ENCODE data around the gene ANXA5.

ANXA5 gene

DNA sequence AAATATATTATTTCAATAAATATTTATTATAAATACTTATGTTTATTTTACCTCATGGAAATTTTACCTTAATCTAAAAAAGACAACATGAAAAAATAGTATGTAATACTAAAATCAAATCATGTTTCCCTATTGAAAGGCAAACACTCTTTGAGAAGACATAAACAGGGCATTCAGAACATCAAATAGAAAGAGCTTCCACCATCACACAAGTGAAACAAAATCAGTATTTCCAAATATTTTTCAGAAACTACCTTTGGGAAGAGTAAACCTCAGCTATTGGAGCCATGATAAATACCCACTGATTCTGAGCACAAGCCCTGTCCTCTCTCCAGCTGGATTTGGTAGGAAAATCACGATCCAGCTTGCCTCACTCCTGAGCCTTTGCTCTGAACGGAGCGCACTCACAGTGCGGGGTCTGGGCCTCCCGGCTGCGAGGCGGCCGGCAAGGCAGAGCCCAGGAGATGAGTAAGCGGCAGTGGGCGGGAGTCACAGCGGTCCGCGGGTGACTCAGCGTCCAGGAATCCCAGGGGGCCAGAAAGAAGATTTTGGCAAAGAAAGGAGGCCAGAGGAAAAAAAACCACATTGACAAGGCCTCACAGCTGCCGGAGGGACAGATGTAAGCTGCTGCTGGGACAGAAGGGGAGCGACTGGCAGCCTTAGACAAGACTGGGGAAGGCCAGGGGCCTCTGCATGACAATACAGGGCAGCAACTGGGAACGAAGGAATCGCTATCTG, 14.7 kb upstream of the ANXA5 start:
- FAIRE-seq, result no peak

GRCh38 chr4:121709766-121710405, 13.1 kb upstream of the ANXA5 start:
- FAIRE-seq, result no peak

- FAIRE-seq, result no peak
Measured at GRCh38 chr4:121707344-121707743, 10.6 kb upstream of the ANXA5 start.

GRCh38 chr4:121706595-121707021, 9.8 kb upstream of the ANXA5 start:
- FAIRE-seq, result no peak

DNA sequence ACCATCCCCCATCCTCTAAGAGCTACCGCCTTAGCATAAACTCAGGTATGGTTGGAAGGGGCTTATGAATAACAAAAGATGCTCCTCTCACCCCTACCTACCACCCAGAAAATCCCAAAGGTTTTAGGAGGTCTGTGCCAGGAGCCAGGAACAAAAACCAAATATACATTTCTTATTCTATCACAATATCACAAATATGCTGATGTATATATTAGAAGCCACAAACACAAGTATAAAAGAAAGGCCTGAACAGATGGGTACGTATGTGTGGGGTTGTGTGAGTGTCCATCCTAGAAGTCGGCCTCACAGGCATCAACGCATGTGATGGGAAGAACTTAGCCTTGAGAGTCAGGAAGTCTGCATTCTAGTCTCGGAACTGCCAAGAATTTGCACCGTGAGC, 8.7 kb upstream of the ANXA5 start:
- no peak for FAIRE-seq

DNA sequence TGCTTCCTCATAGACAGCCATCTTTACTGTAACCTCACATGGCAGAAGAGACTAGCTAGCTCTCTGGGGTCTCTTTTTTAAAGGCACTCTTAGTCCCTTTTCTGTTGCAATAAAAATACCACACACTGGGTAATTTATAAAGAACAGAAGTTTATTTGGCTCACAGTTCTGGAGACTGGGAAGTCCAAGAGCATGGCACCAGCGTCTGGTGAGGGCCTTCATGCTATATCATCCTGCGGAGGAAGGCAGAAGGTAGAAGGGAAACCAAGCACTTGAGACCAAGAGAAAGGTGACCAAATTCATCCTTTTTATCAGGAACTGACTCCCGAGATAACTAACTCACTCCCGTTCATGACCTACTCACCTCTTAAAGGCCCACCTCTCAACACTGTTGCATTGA, 5.4 kb upstream of the ANXA5 start:
- FAIRE-seq, result no peak

DNA sequence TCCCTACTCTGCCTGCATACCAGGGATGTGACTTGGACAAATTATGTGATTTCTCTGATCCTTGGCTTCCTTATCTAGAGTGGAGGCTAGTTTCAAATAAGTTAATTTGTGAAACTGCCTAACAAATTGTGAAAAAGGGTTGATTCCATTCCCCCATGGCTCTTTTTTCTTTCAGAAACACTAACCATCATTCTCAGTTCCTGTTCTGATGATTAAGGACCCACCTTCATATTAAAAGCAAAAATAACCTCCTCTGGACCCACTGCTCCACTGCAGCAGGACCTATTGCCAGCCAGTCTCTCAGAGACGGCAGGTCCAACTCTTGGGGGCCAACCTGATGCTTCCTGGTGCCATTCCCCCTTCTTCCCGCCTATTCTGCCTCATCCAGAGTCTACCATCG, 4.5 kb upstream of the ANXA5 start:
- no peak for FAIRE-seq

DNA sequence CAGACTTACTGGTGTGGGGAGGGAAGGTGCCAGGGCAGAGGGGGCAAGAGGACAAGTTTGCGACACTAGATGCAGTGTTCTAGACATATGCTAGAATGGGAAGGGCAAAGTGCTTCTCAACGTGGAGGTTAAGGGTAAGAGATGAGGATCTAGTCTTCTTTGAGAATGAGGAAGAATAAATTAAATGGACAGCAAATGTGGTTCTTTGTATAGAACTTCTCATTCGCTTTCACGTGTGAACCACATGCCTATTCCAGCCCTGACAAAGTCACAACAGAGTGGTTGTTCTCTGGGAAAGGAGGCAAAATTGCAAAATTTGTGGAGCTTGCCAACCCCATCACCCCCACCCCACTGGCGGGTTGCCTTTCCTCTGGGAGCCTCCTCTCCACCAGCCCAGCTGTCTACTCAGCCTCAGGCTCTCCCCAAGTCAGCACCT, 1.5 kb upstream of the ANXA5 start:
- no peak for FAIRE-seq

DNA sequence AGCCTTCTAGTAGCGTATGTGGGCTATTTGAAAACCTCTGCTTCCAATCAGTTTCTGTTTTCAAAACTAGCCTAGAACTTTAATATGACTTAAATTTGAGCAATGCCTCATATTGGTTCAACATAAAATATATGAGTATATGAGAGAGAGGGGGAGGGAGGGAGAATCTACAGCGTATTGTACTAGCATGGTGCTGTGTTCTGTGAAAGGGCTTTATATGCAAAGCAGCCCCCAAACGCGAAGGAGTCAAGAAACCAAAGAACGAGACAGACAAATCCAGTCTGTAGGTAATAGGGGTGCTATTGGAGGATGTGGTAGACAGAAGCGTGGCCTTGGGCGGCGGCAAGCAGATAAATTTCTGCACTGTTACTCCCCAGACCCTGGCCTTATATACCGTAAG, 784 bp upstream of the ANXA5 start:
- FAIRE-seq, result peak; percentile 24

GRCh38 chr4:121696170-121696580, 605 bp downstream of the ANXA5 start:
- no peak for FAIRE-seq

GRCh38 chr4:121693886-121694285, 2.9 kb downstream of the ANXA5 start:
- FAIRE-seq, result no peak

GRCh38 chr4:121693450-121693849, 3.3 kb downstream of the ANXA5 start:
- FAIRE-seq, result no peak

GRCh38 chr4:121692261-121692660, 4.5 kb downstream of the ANXA5 start:
- FAIRE-seq, result no peak

GRCh38 chr4:121690001-121690400, 6.8 kb downstream of the ANXA5 start:
- no peak for FAIRE-seq

GRCh38 chr4:121688701-121689100, 8.1 kb downstream of the ANXA5 start:
- no peak for FAIRE-seq

- FAIRE-seq, result no peak
Measured at GRCh38 chr4:121688261-121688660, 8.5 kb downstream of the ANXA5 start.

DNA sequence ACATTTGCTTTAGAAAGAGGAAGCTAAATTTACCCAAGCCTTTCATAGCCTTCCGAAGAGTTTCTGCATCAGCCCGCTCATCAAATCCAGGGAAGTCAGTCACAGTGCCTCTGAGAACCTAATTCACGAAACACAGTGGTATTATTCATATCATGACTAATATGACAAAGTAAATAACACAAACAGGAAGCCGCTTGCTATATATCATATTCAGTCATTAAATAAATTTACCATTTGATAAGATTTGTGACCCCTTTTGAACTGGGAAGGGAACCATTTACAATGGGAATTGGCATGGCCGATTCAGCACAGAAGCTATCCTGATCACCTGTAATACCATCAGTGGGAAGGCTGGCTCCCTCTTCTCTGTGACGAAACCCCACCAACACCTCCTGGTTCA, 10.5 kb downstream of the ANXA5 start:
- FAIRE-seq, result no peak

DNA sequence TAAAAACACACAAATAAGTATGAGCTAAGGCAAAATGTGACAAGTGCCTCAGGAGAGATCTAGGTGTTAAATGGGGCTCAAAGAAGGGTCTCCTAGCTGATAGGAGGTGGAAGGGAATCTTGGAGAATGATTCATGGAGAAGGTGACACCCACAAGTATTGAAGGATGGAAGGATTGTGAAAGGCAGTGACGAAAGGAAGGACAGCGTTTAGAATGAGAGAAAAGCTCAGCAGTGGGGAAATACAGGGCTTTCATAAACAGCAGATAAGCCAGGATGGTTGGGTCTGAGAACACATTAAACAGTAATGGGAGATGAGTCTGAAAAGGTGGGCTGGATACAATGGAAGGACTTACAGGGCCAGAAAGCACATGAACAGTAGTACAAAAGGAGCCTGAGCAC, 11.5 kb downstream of the ANXA5 start:
- no peak for FAIRE-seq

DNA sequence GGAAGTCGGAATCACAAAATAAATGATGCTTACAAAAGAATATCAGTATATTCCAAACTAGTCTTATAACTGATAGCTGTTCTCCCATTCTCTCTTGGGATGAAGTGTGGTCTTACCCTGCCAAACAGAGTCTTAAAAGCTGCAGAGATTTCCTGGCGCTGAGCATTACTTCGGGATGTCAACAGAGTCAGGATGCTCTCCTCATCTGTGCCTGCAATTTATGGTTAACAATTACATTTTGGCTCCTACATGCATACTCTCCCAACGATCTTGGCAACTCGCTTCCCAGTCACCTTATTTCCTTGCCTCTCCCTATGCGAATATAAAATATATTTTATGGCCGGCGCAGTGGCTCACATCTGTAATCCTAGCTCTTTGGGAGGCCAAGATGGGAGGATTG, 12.2 kb downstream of the ANXA5 start:
- FAIRE-seq, result no peak

DNA sequence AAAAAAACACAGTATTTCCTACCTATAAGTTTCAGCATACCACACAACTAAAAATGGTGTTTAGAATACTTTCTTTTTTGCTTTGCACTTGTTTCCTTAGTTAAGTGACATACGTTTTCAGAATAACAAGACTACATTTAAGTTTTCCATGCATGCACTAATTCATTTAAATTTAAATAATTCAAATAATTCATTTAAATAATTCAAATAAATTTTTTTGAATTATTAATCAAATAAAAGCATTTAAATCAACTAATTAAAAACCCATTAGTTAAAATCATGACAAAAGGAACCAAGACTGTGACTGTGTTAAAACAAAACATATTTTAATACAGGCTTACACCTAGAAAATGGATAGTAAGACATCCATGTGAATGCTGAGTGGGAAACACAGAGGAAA, 12.8 kb downstream of the ANXA5 start:
- no peak for FAIRE-seq

DNA sequence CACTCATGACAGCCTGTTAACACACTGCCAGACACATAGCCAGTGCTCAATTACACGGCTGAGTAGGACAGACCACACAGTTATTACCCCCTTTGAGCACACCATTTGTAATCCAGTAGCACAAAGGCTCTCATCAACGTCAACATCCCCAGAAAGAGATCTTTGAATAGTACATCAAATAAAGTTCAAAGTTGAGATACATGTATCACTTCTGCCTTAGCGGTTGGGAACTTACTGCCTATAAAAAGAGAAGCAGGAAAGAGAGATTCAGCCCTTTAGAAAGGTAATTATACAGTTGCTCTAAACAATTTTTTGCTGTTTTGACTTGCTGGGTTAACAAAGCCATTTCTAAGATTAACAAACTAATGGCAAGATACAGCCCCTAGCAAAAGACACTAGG, 16.2 kb downstream of the ANXA5 start:
- FAIRE-seq, result no peak

GRCh38 chr4:121679951-121680350, 16.8 kb downstream of the ANXA5 start:
- no peak for FAIRE-seq

DNA sequence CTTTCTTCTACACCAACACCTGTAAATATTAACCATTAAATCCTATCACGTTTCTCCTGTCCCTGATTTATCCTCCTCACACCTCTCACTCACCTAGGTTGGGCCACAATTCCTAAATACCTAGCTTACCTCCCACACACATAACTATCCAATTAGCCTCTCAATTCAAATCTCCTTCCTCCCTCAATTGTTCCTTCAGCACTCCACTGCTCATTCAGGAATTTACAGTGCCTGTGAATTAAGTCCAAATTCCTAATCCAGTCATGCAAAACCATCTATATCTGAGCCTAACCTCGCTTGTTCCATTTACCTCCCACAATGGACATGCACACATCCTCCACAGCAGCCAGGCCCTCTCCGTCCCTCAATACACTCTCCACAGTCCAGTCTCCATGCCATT, 17.5 kb downstream of the ANXA5 start:
- no peak for FAIRE-seq

- FAIRE-seq, result peak; percentile 80
Measured at GRCh38 chr4:121677524-121677923, 19.3 kb downstream of the ANXA5 start.

Data from islet of Langerhans (tissue), 1 donor.